GM10248 (cell line): ENCODE measurements around the gene SIRT4.
"Not testable (repeated sequence)": the region's sequence is repeated elsewhere in the genome, so short reads cannot be mapped to it uniquely, and the experiment has no call there.

Source experiments
- CTCF ChIA-PET: fragments of 300-600 bp; sonication (Branson Sonifier 250); formaldehyde crosslinking; extraction: SDS; loops from one replicate; lab custom pipeline; 2021; ENCODE audit warnings: antibody characterized with exemption; lab: Yijun Ruan, JAX
- POLR2A ChIA-PET: fragments of 350-650 bp; sonication (Branson Sonifier 250); formaldehyde crosslinking; extraction: SDS; loops from one replicate; lab custom pipeline; 2020; ENCODE audit warnings: antibody characterized with exemption; lab: Yijun Ruan, JAX
- DNase-seq: peaks from one replicate; pipeline ENCODE4 v3.0.0; 2012; ENCODE audit errors: extremely low spot score
- CTCF ChIP-seq: IDR thresholded peaks from 2 replicates; pipeline ENCODE4 v1.5.1; 2012; ENCODE audit warnings: mild to moderate bottlenecking, low read depth; ENCODE audit errors: extremely low read depth, missing control alignments, control extremely low read depth

SIRT4 gene

GRCh38 chr12:120331390-120331789, 29.3 kb downstream of the SIRT4 start:
- no peak for TF ChIP-seq CTCF
- ChIA-PET POLR2A (no interaction called here), CTCF (no interaction called here)
- no peak for DNase-seq

GRCh38 chr12:120332041-120332440, 29.9 kb downstream of the SIRT4 start:
- ChIA-PET POLR2A (no interaction called here), CTCF (no interaction called here)
- TF ChIP-seq CTCF, result no peak
- no peak for DNase-seq

GRCh38 chr12:120332523-120332922, 30.4 kb downstream of the SIRT4 start:
- TF ChIP-seq CTCF, result no peak
- CTCF ChIA-PET, result no interaction called here
- DNase-seq, result no peak
- POLR2A ChIA-PET, result no interaction called here

- DNase-seq, result peak; percentile 11
- peak; percentile 53 for TF ChIP-seq CTCF
- POLR2A ChIA-PET, result not testable (repeated sequence)
- CTCF ChIA-PET, result interaction anchor here (0.9 to 1.0 kb wide), 3 partner anchors 18 to 84 kb away, joined by 3 to 4 read pairs (median 3); partner anchors contain the start of gene SIRT4
These were observed 33.3 kb downstream of the SIRT4 start for GRCh38 chr12:120335447-120335846.

- CTCF ChIA-PET, POLR2A ChIA-PET, DNase-seq: not testable (repeated sequence)
These were observed 34.3 kb downstream of the SIRT4 start for GRCh38 chr12:120336392-120336791.

- ChIA-PET CTCF (interaction anchor here (0.9 kb wide), 1 partner anchor 166 kb away, joined by 3 read pairs; no protein-coding TSS in a partner anchor), POLR2A (no interaction called here)
- no peak for DNase-seq
- TF ChIP-seq CTCF, result no peak
These were observed 35.6 kb downstream of the SIRT4 start for GRCh38 chr12:120337730-120338129.

GRCh38 chr12:120339256-120339655, 37.1 kb downstream of the SIRT4 start:
- CTCF ChIA-PET, result no interaction called here
- TF ChIP-seq CTCF, result no peak
- no peak for DNase-seq
- POLR2A ChIA-PET, result no interaction called here
